Osteoblast (primary cell): ENCODE results near the gene NUP93. TPM values are rescaled to one million over a fixed set of nuclear protein-coding genes. Genes with fewer than 3 reads are reported as not detected.

ENCODE experiments used
- DNase-seq: peaks from one replicate; pipeline ENCODE4 v3.0.0; 2011; ENCODE audit warnings: low spot score, mixed read lengths; ENCODE audit not compliant: insufficient read length; ENCODE audit errors: missing footprints
- H2AFZ ChIP-seq: 2 replicates; pipeline ENCODE4 v1.6.0; 2011; ENCODE audit warnings: mild to moderate bottlenecking, low read length
- H3K27ac ChIP-seq: 2 replicates; pipeline ENCODE4 v1.5.1; 2011; ENCODE audit warnings: mild to moderate bottlenecking, low read depth, low read length, moderate library complexity
- H3K27me3 ChIP-seq: 2 replicates; pipeline ENCODE4 v1.6.0; 2012; ENCODE audit warnings: mild to moderate bottlenecking, control low read depth, inconsistent platforms, low read length, moderate library complexity; ENCODE audit not compliant: insufficient read depth
- H3K36me3 ChIP-seq: 2 replicates; pipeline ENCODE4 v1.5.1; 2011; ENCODE audit warnings: mild to moderate bottlenecking, low read length, control low read depth, moderate library complexity; ENCODE audit not compliant: insufficient read depth
- H3K4me1 ChIP-seq: 2 replicates; pipeline ENCODE4 v1.5.1; 2011; ENCODE audit warnings: mild to moderate bottlenecking, low read length, control low read depth, moderate library complexity; ENCODE audit not compliant: insufficient read depth
- H3K4me2 ChIP-seq: 2 replicates; pipeline ENCODE4 v1.6.0; 2011; ENCODE audit warnings: mild to moderate bottlenecking, low read length; ENCODE audit not compliant: insufficient read depth
- H3K4me3 ChIP-seq: fragments of 200-600 bp; sonication (generic); 3 replicates; pipeline ENCODE4 v1.5.1; 2012; ENCODE audit warnings: mild to moderate bottlenecking, low read length, inconsistent platforms; ENCODE audit not compliant: insufficient read depth
- H3K79me2 ChIP-seq: 2 replicates; pipeline ENCODE4 v1.6.0; 2012; ENCODE audit warnings: mild to moderate bottlenecking, low read length, control low read depth, inconsistent platforms; ENCODE audit not compliant: insufficient read depth
- H3K9me3 ChIP-seq: 2 replicates; pipeline ENCODE4 v1.5.1; 2011; ENCODE audit warnings: low read depth, low read length, control low read depth
- H4K20me1 ChIP-seq: 2 replicates; pipeline ENCODE4 v1.6.0; 2012; ENCODE audit warnings: mild to moderate bottlenecking, low read length, control low read depth; ENCODE audit not compliant: insufficient read depth
- CTCF ChIP-seq: IDR thresholded peaks from 2 replicates; pipeline ENCODE4 v1.5.1; 2011; ENCODE audit warnings: mild to moderate bottlenecking, low read depth, low read length, moderate library complexity; ENCODE audit errors: extremely low read depth
- total RNA-seq: library from RNA; depleted of rRNA; stranded (reverse); fragments of >200 nt; gene quantifications from 2 replicates; pipeline ENCODE4 v1.2.3, GENCODE V29; 2012

Gene NUP93
- total RNA-seq, 1 donor: 40.5 TPM

GRCh38 chr16:56688762-56689161 lies 41.2 kb upstream of the NUP93 start:
- Histone ChIP-seq H3K4me1 (peaks cover under 1% of the 10 kb centered on the region), H2AFZ (no peak overlapping the region), H3K4me2 (no peak overlapping the region), H3K4me3 (no peak overlapping the region), H3K27me3 (no peaks in the 10 kb centered on the region), H3K9me3 (no peaks in the 10 kb centered on the region), H3K36me3 (no peaks in the 10 kb centered on the region), H3K79me2 (no peaks in the 10 kb centered on the region), H3K27ac (no peak overlapping the region), H4K20me1 (no peaks in the 10 kb centered on the region)
- no peak for DNase-seq
- no peak for TF ChIP-seq CTCF

GRCh38 chr16:56689171-56689570 lies 40.8 kb upstream of the NUP93 start:
- no peaks in the 10 kb centered on the region for H4K20me1 ChIP-seq
- H3K79me2 ChIP-seq: no peaks in the 10 kb centered on the region
- no peak overlapping the region for H2AFZ ChIP-seq
- DNase-seq: no peak
- H3K36me3 ChIP-seq: no peaks in the 10 kb centered on the region
- H3K4me1 ChIP-seq: no peaks in the 10 kb centered on the region
- H3K27ac ChIP-seq: no peak overlapping the region
- H3K4me3 ChIP-seq: no peak overlapping the region
- no peak for TF ChIP-seq CTCF
- H3K27me3 ChIP-seq: no peaks in the 10 kb centered on the region
- no peaks in the 10 kb centered on the region for H3K9me3 ChIP-seq
- H3K4me2 ChIP-seq: no peak overlapping the region

- no peak overlapping the region for H3K4me3 ChIP-seq
- TF ChIP-seq CTCF: no peak
- H3K36me3 ChIP-seq: no peaks in the 10 kb centered on the region
- no peak for DNase-seq
- H3K4me2 ChIP-seq: no peak overlapping the region
- H3K27me3 ChIP-seq: no peaks in the 10 kb centered on the region
- no peaks in the 10 kb centered on the region for H3K4me1 ChIP-seq
- no peaks in the 10 kb centered on the region for H4K20me1 ChIP-seq
- H3K27ac ChIP-seq: no peak overlapping the region
- H3K79me2 ChIP-seq: no peaks in the 10 kb centered on the region
- H3K9me3 ChIP-seq: no peaks in the 10 kb centered on the region
- H2AFZ ChIP-seq: no peak overlapping the region
Measured at GRCh38 chr16:56690420-56691122, 39.4 kb upstream of the NUP93 start.

- H3K27ac ChIP-seq: no peak overlapping the region
- no peak overlapping the region for H3K4me2 ChIP-seq
- H2AFZ ChIP-seq: no peak overlapping the region
- no peaks in the 10 kb centered on the region for H3K9me3 ChIP-seq
- H3K4me1 ChIP-seq: no peaks in the 10 kb centered on the region
- H3K79me2 ChIP-seq: no peaks in the 10 kb centered on the region
- H3K27me3 ChIP-seq: no peaks in the 10 kb centered on the region
- H4K20me1 ChIP-seq: no peaks in the 10 kb centered on the region
- H3K36me3 ChIP-seq: no peaks in the 10 kb centered on the region
- no peak overlapping the region for H3K4me3 ChIP-seq
- no peak for DNase-seq
- no peak for TF ChIP-seq CTCF
Measured at GRCh38 chr16:56691885-56692284, 38.0 kb upstream of the NUP93 start.
